ENCODE data around the gene PCGF1. TPM values are rescaled to one million over a fixed set of nuclear protein-coding genes. Genes with fewer than 3 reads are reported as not detected.
"Not testable (repeated sequence)": the region's sequence is repeated elsewhere in the genome, so short reads cannot be mapped to it uniquely, and the experiment has no call there.

The PCGF1 gene
- total and polyA plus RNA-seq, 2 of the 8 experiments (the other 6 are each of a cell fraction or from before 2014, with no cell fraction given): 10.0 to 23.7 TPM

DNA sequence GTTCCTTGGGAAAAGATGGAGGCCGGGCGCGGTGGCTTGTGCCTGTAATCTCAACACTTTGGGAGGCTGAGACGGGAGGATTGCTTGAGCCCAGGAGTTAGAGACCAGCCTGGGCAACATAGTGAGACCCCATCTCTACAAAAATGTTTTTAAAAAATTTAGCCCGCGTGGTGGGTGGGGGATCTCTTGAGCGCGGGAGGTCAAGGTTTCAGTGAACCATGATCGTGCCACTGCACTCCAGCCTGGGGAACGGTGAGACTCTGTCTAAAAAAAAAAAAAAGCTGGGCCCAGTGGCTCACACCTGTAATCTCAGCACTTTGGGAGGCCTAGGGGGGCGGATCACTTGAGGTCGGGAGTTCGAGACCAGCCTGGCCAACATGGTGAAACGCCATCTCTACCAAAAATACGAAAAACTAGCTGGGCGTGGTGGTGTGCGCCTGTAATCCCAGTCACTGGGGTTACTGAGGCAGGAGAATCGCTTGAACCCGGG lies 23.8 kb downstream of the PCGF1 start:
- not testable (repeated sequence) for H2BK20ac ChIP-seq (ENCODE audit: low read length); H3K56ac ChIP-seq (replicated peaks; ENCODE audit: insufficient read length, low read depth, low read length); H2BK5ac ChIP-seq (ENCODE audit: low read depth, low read length); H2BK12ac ChIP-seq (ENCODE audit: low read depth, low read length); H3K18ac ChIP-seq (ENCODE audit: extremely low read depth, low read length); H3K27ac ChIP-seq (ENCODE audit: low read depth, low read length); H2AK5ac ChIP-seq (ENCODE audit: low read depth, low read length); H3K36me3 ChIP-seq (ENCODE audit: control insufficient read depth in 2 of 4, insufficient read depth in 4 of 4, low read length in 3 of 4); FAIRE-seq; DNase-seq (ENCODE audit: low read depth in 1 of 2, low spot score in 2 of 2); H3K14ac ChIP-seq (ENCODE audit: insufficient read length); H3K23ac ChIP-seq (ENCODE audit: insufficient read length); H3K79me1 ChIP-seq (ENCODE audit: low read depth, low read length); H4K91ac ChIP-seq (replicated peaks; ENCODE audit: insufficient read length, low read length); H3K23me2 ChIP-seq (ENCODE audit: low read depth, low read length); H3K9ac ChIP-seq (replicated peaks in 1 of 4; ENCODE audit: extremely low read depth in 1 of 4, low read depth in 3 of 4, low read length in 3 of 4); H2BK120ac ChIP-seq (replicated peaks; ENCODE audit: low read depth, low read length); H2BK15ac ChIP-seq (ENCODE audit: low read length); H2AFZ ChIP-seq (ENCODE audit: low read length); H3K4me1 ChIP-seq (replicated peaks in 1 of 4; ENCODE audit: control insufficient read depth in 3 of 4, insufficient read depth in 4 of 4, low read length in 3 of 4); H4K20me1 ChIP-seq (replicated peaks in 1 of 2; ENCODE audit: control insufficient read depth in 1 of 2, insufficient read depth in 2 of 2, low read length in 2 of 2); H3K4ac ChIP-seq (replicated peaks; ENCODE audit: insufficient read length, low read depth, low read length); H3K9me3 ChIP-seq (ENCODE audit: insufficient read depth in 2 of 2, low read depth in 1 of 2, low read length in 1 of 2); H3K79me2 ChIP-seq (ENCODE audit: control insufficient read depth in 1 of 2, insufficient read depth in 2 of 2, low read length in 2 of 2); H3K27me3 ChIP-seq (replicated peaks in 1 of 4; ENCODE audit: control insufficient read depth in 3 of 4, extremely low read depth in 1 of 4, insufficient read depth in 3 of 4, low read length in 3 of 4)
- ChIA-PET CTCF (ENCODE audit: partially characterized antibody) (interaction anchor here (0.7 to 8.0 kb wide), 19 partner anchors 9 to 104 kb away, joined by 3 to 73 read pairs (median 10); partner anchors contain the start of genes INO80B, LBX2, MOGS and MRPL53), POLR2A (ENCODE audit: partially characterized antibody) (interaction anchor here (0.9 to 7.3 kb wide), 16 partner anchors 9 to 103 kb away, joined by 3 to 85 read pairs (median 8); partner anchors contain the start of genes AUP1, HTRA2, INO80B and LBX2)
- Histone ChIP-seq H3K4me3 (ENCODE audit: extremely low read depth in 1 of 4, insufficient read depth in 2 of 4, low read depth in 3 of 4, low read length in 4 of 4) (peak overlapping the region; percentile 69 to 99 (median 93); a peak in 7 of 8 replicates), H4K8ac (ENCODE audit: extremely low read depth, insufficient read depth, low read length) (peak overlapping the region; percentile 89), H3K4me2 (ENCODE audit: insufficient read depth in 1 of 2, low read depth in 2 of 2, low read length in 2 of 2) (peak overlapping the region; percentile 98 to 100), H4K5ac (ENCODE audit: insufficient read length, low read depth, low read length) (peak overlapping the region; percentile 21)
- WGBS, 2 experiments (ENCODE audit: extremely low coverage in 1 of 2, insufficient coverage in 1 of 2, insufficient read length in 1 of 2, insufficient replicate concordance in 2 of 2, low coverage in 1 of 2, low lambda C conversion rate in 2 of 2, missing lambda C conversion rate in 1 of 2): 90% methylated on average over 19 of the region's 19 CpGs; no CpG with 5 or more reads in 1 of the 2 experiments
- peak; percentile 79; the same call in 1 of the 2 replicates for TF ChIP-seq KDM1A (IDR thresholded peaks at IDR 0.05; ENCODE audit: borderline replicate concordance, low read length)
